HFFc6 (cell line): Measurements from ENCODE around the gene SF1. TPM values are rescaled to one million over a fixed set of nuclear protein-coding genes. Genes with fewer than 3 reads are reported as not detected.
"Not testable (repeated sequence)": the region's sequence is repeated elsewhere in the genome, so short reads cannot be mapped to it uniquely, and the experiment has no call there.

Experiments used
- DNase-seq: peaks from one replicate; pipeline ENCODE4 v3.0.0-alpha.2; 2018
- H3K27ac Mint-ChIP-seq: 2 replicates; pipeline ENCODE4 v1.8.0; 2020; ENCODE audit warnings: mild to moderate bottlenecking, mixed read lengths
- H3K27me3 Mint-ChIP-seq: 2 replicates; pipeline ENCODE4 v1.8.0; 2021; ENCODE audit warnings: mild to moderate bottlenecking, moderate library complexity, mixed read lengths; ENCODE audit not compliant: insufficient read depth
- H3K36me3 Mint-ChIP-seq: 2 replicates; pipeline ENCODE4 v1.8.0; 2021; ENCODE audit warnings: low read depth, mixed read lengths
- H3K4me1 Mint-ChIP-seq: 2 replicates; pipeline ENCODE4 v1.8.0; 2020; ENCODE audit warnings: low read depth, mixed read lengths
- H3K4me3 Mint-ChIP-seq: 2 replicates; pipeline ENCODE4 v1.8.0; 2020; ENCODE audit warnings: mild to moderate bottlenecking, moderate library complexity, mixed read lengths
- H3K9me3 Mint-ChIP-seq: 2 replicates; pipeline ENCODE4 v1.8.0; 2020; ENCODE audit warnings: mild to moderate bottlenecking, mixed read lengths
- CTCF ChIP-seq: fragments of 200-600 bp; sonication (generic); IDR thresholded peaks from 2 replicates; pipeline ENCODE4 v1.5.0; 2021; ENCODE audit warnings: antibody characterized with exemption, mild to moderate bottlenecking
- total RNA-seq, 6 experiments: library from RNA; stranded (reverse); fragmentation: NEBNext Ultra II Directional; extraction: Animal tissue kit (Norgen Biotek cat#: 25700); gene quantifications; 2 replicates in 1 of 6; 3 replicates in 5 of 6; pipeline ENCODE4 v1.2.3, GENCODE V29; 2021

SF1 gene
- total RNA-seq, 6 experiments from 2014 or later = 195 to 244 (median 208) TPM

- H3K9me3 Mint-ChIP-seq = no peaks in the 10 kb centered on the region
Observed at GRCh38 chr11:64817476-64817875, 39.1 kb upstream of the SF1 start.

GRCh38 chr11:64815433-64815832 is 37.1 kb upstream of the SF1 start:
- H3K9me3 Mint-ChIP-seq, H3K27ac Mint-ChIP-seq, H3K36me3 Mint-ChIP-seq, H3K4me3 Mint-ChIP-seq, DNase-seq, H3K4me1 Mint-ChIP-seq: not testable (repeated sequence)
- peaks cover 16% of the 10 kb centered on the region for H3K27me3 Mint-ChIP-seq

More at GRCh38 chr11:64817476-64817875, 39.1 kb upstream of the SF1 start:
- Mint-ChIP-seq H3K4me3 (no peak overlapping the region), H3K4me1 (no peaks in the 10 kb centered on the region), H3K27me3 (peaks cover 15% of the 10 kb centered on the region), H3K36me3 (no peaks in the 10 kb centered on the region), H3K27ac (no peak overlapping the region)
- TF ChIP-seq CTCF = no peak
- no peak for DNase-seq

GRCh38 chr11:64814712-64815187 is 36.4 kb upstream of the SF1 start:
- H3K27me3 Mint-ChIP-seq = peaks cover 18% of the 10 kb centered on the region
- H3K9me3 Mint-ChIP-seq = no peaks in the 10 kb centered on the region
- no peaks in the 10 kb centered on the region for H3K36me3 Mint-ChIP-seq
- no peak overlapping the region for H3K27ac Mint-ChIP-seq
- H3K4me3 Mint-ChIP-seq = no peak overlapping the region
- no peak for DNase-seq
- peaks cover 7% of the 10 kb centered on the region for H3K4me1 Mint-ChIP-seq
- no peak for TF ChIP-seq CTCF

- Mint-ChIP-seq H3K9me3 (no peaks in the 10 kb centered on the region), H3K4me3 (no peak overlapping the region), H3K4me1 (peaks cover 14% of the 10 kb centered on the region), H3K36me3 (no peaks in the 10 kb centered on the region), H3K27me3 (peaks cover 20% of the 10 kb centered on the region), H3K27ac (no peak overlapping the region)
- no peak for DNase-seq
- TF ChIP-seq CTCF = no peak
Observed at GRCh38 chr11:64813826-64814225, 35.5 kb upstream of the SF1 start.

GRCh38 chr11:64810891-64811272 is 32.5 kb upstream of the SF1 start:
- peak overlapping the region; percentile 94 for H3K4me3 Mint-ChIP-seq
- no peak for DNase-seq
- H3K27me3 Mint-ChIP-seq = peaks cover 20% of the 10 kb centered on the region
- H3K9me3 Mint-ChIP-seq = no peaks in the 10 kb centered on the region
- H3K4me1 Mint-ChIP-seq = peaks cover 14% of the 10 kb centered on the region
- H3K27ac Mint-ChIP-seq = peak overlapping the region; percentile 69; the same call in 1 of the 2 replicates
- TF ChIP-seq CTCF = no peak
- H3K36me3 Mint-ChIP-seq = 0 out of 2 replicates have a peak, but pooled peaks cover 7% of the 10 kb centered on the region

- DNase-seq = peak; percentile 92
- H3K27me3 Mint-ChIP-seq = peaks cover 17% of the 10 kb centered on the region
- 0 out of 2 replicates have a peak, but pooled peaks cover 7% of the 10 kb centered on the region for H3K36me3 Mint-ChIP-seq
- H3K4me1 Mint-ChIP-seq = peaks cover 14% of the 10 kb centered on the region
- H3K27ac Mint-ChIP-seq = peak within 1 kb of the TSS; percentile 69
- TF ChIP-seq CTCF = no peak
- no peaks in the 10 kb centered on the region for H3K9me3 Mint-ChIP-seq
- peak within 1 kb of the TSS; percentile 94 for H3K4me3 Mint-ChIP-seq
Observed at GRCh38 chr11:64810271-64810890, 32.0 kb upstream of the SF1 start, which contains the start of gene MEN1. Gene MEN1, minus strand, starts transcription at chr11:64810551. Its CDS starts 442 bp downstream, at chr11:64810109.
